Activated naive CD4-positive, alpha-beta T cell treated with anti-CD3 and anti-CD28 coated beads, Interleukin-2, amount 10 ng/mL, durations not matched to agents 7 days and 5 days (primary cell): ENCODE data around the gene IQSEC1.

Source experiments
- CTCF ChIA-PET: fragments of 350-600 bp; sonication (Branson Sonifier 250); formaldehyde crosslinking; loops from one replicate; lab custom pipeline; 2021; ENCODE audit warnings: antibody characterized with exemption; lab: Charles Lee
- DNase-seq: peaks from one replicate; pipeline ENCODE4 v3.0.0-alpha.2; 2020
- H3K27ac Mint-ChIP-seq: one replicate; pipeline ENCODE4 v1.8.0; 2021; ENCODE audit warnings: mild to moderate bottlenecking, moderate library complexity, mixed read lengths
- H3K27me3 Mint-ChIP-seq: one replicate; pipeline ENCODE4 v1.8.0; 2021; ENCODE audit warnings: mild to moderate bottlenecking, mixed read lengths
- H3K36me3 Mint-ChIP-seq: one replicate; pipeline ENCODE4 v1.8.0; 2021; ENCODE audit warnings: mixed read lengths
- H3K4me1 Mint-ChIP-seq: one replicate; pipeline ENCODE4 v1.8.0; 2021; ENCODE audit warnings: mixed read lengths
- H3K4me3 Mint-ChIP-seq: one replicate; pipeline ENCODE4 v1.8.0; 2021; ENCODE audit warnings: mild to moderate bottlenecking, moderate library complexity, mixed read lengths
- H3K9me3 Mint-ChIP-seq: one replicate; pipeline ENCODE4 v1.8.0; 2021; ENCODE audit warnings: mixed read lengths

The IQSEC1 gene

DNA sequence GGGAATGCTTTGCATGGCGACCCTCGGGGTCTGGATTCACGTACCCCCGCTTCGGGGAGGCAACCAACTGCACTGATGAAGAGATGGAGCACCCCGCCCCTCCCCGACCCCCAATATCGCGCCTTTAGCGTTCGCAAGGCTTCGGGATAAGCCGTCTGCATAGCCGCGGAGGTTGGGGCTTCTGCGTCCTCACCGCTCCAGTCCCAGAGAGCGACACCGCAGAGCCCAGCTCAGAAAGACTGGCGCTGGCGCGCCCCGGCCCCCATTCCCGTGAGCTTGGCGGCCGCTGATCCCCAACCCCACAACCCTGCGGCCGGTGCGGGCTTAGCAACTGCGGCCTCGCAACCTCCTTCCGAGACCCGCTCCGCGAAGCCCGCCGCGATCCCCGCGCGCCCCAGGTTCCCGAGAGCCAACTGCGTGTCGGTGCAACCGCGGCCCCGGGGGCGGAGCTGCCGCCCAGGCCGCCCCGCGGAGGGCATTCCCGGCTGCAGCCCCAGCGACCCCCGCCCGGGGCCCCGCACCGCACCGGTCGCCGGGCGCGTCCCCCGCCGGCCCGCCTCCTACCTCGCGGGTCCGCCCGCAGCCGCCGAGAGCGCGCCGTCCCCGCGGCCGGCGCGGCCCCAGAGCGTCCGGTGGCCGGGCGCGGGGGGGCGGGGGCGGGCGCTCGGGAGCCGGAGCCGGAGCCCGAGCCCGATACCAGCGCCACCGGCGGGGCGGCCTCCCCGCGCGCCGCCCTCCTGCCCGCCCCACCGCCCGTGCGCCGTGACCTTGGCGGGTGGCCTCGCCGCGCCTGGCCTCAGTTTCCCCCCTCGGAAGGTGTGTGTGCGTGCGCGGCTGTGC, 79.5 kb downstream of the IQSEC1 start:
- CTCF ChIA-PET = interaction anchor here (1.5 to 4.2 kb wide), 6 partner anchors 9 to 106 kb away, joined by 3 to 31 read pairs (median 6); no protein-coding TSS in a partner anchor
- DNase-seq = peak; percentile 40
- peak overlapping the region; percentile 73 for H3K4me3 Mint-ChIP-seq
- no peaks in the 10 kb centered on the region for H3K9me3 Mint-ChIP-seq
- H3K36me3 Mint-ChIP-seq = peaks cover 30% of the 10 kb centered on the region
- peaks cover 36% of the 10 kb centered on the region for H3K4me1 Mint-ChIP-seq
- no peak overlapping the region for H3K27ac Mint-ChIP-seq
- H3K27me3 Mint-ChIP-seq = peaks cover 22% of the 10 kb centered on the region

GRCh38 chr3:12992629-12993516, 80.4 kb downstream of the IQSEC1 start:
- H3K4me1 Mint-ChIP-seq = peaks cover 40% of the 10 kb centered on the region

GRCh38 chr3:12991861-12992281, 81.4 kb downstream of the IQSEC1 start:
- peaks cover 42% of the 10 kb centered on the region for H3K4me1 Mint-ChIP-seq
- H3K27ac Mint-ChIP-seq = peak overlapping the region; percentile 37
- CTCF ChIA-PET = no interaction called here

More at GRCh38 chr3:12992629-12993516, 80.4 kb downstream of the IQSEC1 start:
- CTCF ChIA-PET = interaction anchor here (0.9 to 4.2 kb wide), 4 partner anchors 8 to 34 kb away, joined by 3 to 31 read pairs (median 4); no protein-coding TSS in a partner anchor
- DNase-seq = no peak
- Mint-ChIP-seq H3K27ac (no peak overlapping the region), H3K36me3 (peaks cover 23% of the 10 kb centered on the region), H3K4me3 (peak overlapping the region; percentile 40), H3K27me3 (peaks cover 22% of the 10 kb centered on the region), H3K9me3 (no peaks in the 10 kb centered on the region)

DNA sequence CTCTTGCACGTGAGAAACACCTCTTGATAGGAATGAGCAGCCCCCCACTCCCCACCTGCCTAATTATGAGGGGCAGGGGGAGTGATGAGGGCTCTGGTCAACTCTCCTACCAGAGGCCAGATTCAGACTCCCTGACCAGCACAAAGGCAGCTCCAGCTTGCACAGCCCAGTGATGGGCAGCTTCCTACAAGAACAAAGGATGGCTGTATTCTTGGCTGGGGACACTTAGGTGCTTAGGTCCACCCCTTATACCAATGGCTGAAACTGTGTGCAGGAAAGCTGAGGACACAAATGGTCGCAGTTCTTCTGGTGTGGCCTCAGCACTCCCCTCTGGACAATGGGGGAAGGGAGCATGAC, 81.8 kb downstream of the IQSEC1 start:
- DNase-seq = no peak
- Mint-ChIP-seq H3K4me3 (no peak overlapping the region), H3K27ac (no peak overlapping the region), H3K9me3 (no peaks in the 10 kb centered on the region), H3K36me3 (peaks cover 16% of the 10 kb centered on the region), H3K4me1 (peaks cover 39% of the 10 kb centered on the region), H3K27me3 (peaks cover 22% of the 10 kb centered on the region)
- CTCF ChIA-PET = interaction anchor here (2.1 kb wide), 1 partner anchor 31 kb away, joined by 5 read pairs; no protein-coding TSS in a partner anchor

More at GRCh38 chr3:12991861-12992281, 81.4 kb downstream of the IQSEC1 start:
- H3K27me3 Mint-ChIP-seq = peaks cover 22% of the 10 kb centered on the region
- H3K9me3 Mint-ChIP-seq = no peaks in the 10 kb centered on the region
- no peak overlapping the region for H3K4me3 Mint-ChIP-seq
- DNase-seq = no peak
- H3K36me3 Mint-ChIP-seq = peaks cover 20% of the 10 kb centered on the region

GRCh38 chr3:12990781-12991480, 82.3 kb downstream of the IQSEC1 start:
- DNase-seq = no peak
- Mint-ChIP-seq H3K27me3 (peaks cover 22% of the 10 kb centered on the region), H3K36me3 (peaks cover 13% of the 10 kb centered on the region), H3K4me3 (no peak overlapping the region), H3K4me1 (peaks cover 35% of the 10 kb centered on the region), H3K27ac (no peak overlapping the region), H3K9me3 (no peaks in the 10 kb centered on the region)
- CTCF ChIA-PET = interaction anchor here (1.0 to 2.1 kb wide), 4 partner anchors 14 to 149 kb away, joined by 3 to 5 read pairs (median 4); no protein-coding TSS in a partner anchor

DNA sequence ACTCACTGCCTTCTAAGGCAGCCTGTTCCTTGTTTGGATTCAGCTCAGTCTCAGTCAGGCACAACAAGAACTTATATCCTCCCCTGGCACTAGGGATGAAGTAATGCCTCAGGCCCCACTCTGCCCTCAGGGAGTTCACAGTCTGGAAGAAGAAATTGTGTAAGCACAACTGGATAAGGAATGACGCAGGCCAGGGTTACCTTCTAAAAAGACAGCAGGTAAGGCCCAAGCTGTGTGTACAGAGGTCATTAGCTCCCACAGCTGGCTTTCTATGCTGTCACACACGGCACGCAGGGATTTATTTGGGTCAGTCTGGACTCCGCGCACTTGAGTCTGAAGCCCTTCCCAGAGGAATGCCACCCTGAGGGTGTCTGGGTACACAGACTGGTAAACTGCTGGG, 82.9 kb downstream of the IQSEC1 start:
- no peaks in the 10 kb centered on the region for H3K9me3 Mint-ChIP-seq
- CTCF ChIA-PET = interaction anchor here (1.0 to 2.1 kb wide), 5 partner anchors 9 to 148 kb away, joined by 3 to 5 read pairs (median 4); no protein-coding TSS in a partner anchor
- H3K27me3 Mint-ChIP-seq = peaks cover 22% of the 10 kb centered on the region
- peaks cover 14% of the 10 kb centered on the region for H3K36me3 Mint-ChIP-seq
- H3K4me1 Mint-ChIP-seq = peaks cover 33% of the 10 kb centered on the region
- H3K27ac Mint-ChIP-seq = no peak overlapping the region
- H3K4me3 Mint-ChIP-seq = no peak overlapping the region
- DNase-seq = no peak

DNA sequence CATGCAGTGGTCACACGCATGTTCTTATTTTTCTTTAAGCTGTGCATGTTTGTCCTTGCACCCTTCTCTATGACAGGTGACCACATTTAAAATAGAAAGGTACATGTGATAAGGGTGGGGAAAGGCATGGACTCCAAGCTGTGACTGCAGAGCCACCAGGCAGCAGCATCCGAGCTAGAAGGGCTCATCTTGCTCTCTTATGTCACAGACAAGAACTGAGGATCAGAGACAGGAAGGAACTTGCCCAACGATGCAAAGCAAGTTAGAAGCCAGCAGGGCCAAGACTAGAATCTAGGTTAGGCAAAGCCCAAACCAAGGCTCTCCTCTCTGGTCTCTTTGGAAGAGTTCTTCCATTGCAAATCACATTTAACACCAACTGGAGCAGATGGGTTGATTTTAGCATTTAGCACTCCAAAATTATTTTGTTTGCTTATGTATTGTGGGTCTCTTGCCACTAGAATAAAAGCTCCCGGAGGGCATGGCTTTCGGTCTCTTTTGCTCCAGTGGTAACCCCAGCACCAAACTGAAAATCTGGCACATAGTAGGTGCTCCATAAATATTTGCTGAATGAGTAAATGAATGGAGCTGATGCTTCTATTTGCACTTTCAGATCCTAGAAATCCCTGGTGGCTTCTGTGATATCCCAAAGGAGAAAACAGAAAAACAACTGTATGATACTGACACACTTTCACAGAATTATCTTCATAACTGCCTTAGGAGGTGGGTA, 84.3 kb downstream of the IQSEC1 start:
- Mint-ChIP-seq H3K36me3 (peaks cover 8% of the 10 kb centered on the region), H3K4me1 (peaks cover 30% of the 10 kb centered on the region), H3K27ac (no peak overlapping the region)

DNA sequence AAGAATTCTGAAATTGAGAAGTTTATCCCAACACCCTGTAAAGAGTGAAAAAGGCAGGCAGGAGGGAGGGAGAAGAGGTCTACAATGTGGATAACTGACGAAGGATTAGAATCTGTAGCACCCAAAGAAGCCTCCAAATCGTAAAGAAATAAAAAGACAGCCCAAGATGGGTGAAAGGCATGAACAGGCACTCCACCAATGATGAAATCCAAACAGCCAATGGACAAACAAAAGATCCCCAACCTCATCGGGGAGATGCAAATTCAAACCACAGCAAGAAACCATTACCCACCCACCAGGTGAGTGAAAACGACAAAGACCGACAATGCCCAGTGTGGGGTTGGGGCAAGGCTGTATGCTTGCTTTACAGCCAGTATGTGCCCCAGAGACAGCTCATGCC, 85.6 kb downstream of the IQSEC1 start:
- Mint-ChIP-seq H3K9me3 (no peaks in the 10 kb centered on the region), H3K4me3 (no peak overlapping the region), H3K27me3 (peaks cover 2% of the 10 kb centered on the region), H3K4me1 (peaks cover 36% of the 10 kb centered on the region), H3K27ac (no peak overlapping the region), H3K36me3 (peaks cover 8% of the 10 kb centered on the region)
- CTCF ChIA-PET = interaction anchor here (1.0 to 1.6 kb wide), 2 partner anchors 24 to 119 kb away, joined by 4 read pairs; no protein-coding TSS in a partner anchor
- no peak for DNase-seq

More for the DNA sequence above, 84.3 kb downstream of the IQSEC1 start:
- no peak for DNase-seq
- CTCF ChIA-PET = interaction anchor here (1.0 to 1.6 kb wide), 3 partner anchors 11 to 121 kb away, joined by 4 read pairs; no protein-coding TSS in a partner anchor
- H3K9me3 Mint-ChIP-seq = no peaks in the 10 kb centered on the region
- H3K4me3 Mint-ChIP-seq = no peak overlapping the region
- peaks cover 14% of the 10 kb centered on the region for H3K27me3 Mint-ChIP-seq

GRCh38 chr3:12986986-12987385, 86.2 kb downstream of the IQSEC1 start:
- Mint-ChIP-seq H3K9me3 (no peaks in the 10 kb centered on the region), H3K36me3 (peaks cover 8% of the 10 kb centered on the region), H3K27me3 (no peaks in the 10 kb centered on the region), H3K4me1 (peaks cover 37% of the 10 kb centered on the region), H3K27ac (no peak overlapping the region), H3K4me3 (no peak overlapping the region)
- CTCF ChIA-PET = interaction anchor here (1.2 to 4.6 kb wide), 3 partner anchors 7 to 14 kb away, joined by 4 to 31 read pairs (median 21); no protein-coding TSS in a partner anchor
- DNase-seq = no peak

DNA sequence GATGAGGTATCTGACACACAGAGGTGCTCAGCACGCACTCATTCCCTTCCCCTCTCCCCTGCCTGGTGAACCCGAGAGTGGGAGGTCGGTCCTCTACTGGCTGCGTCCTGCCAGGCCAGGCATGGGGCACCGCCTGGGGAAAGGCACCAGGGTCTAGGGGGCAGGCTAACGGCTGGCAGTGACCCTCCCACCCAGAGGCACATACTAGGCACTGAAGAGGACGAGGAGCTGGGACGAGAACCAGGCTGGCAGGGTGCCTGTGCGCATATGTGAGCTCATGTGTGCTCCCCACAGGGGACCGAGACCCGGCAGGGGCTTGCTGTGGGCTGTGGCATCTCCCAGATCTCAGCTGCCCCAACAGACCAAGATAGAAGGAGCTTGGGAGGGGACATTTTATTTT, 86.7 kb downstream of the IQSEC1 start:
- Mint-ChIP-seq H3K4me1 (peaks cover 37% of the 10 kb centered on the region), H3K27ac (no peak overlapping the region), H3K4me3 (no peak overlapping the region), H3K27me3 (no peaks in the 10 kb centered on the region), H3K36me3 (peaks cover 8% of the 10 kb centered on the region), H3K9me3 (no peaks in the 10 kb centered on the region)
- no peak for DNase-seq
- CTCF ChIA-PET = interaction anchor here (1.2 to 4.6 kb wide), 3 partner anchors 8 to 13 kb away, joined by 4 to 31 read pairs (median 21); no protein-coding TSS in a partner anchor

DNA sequence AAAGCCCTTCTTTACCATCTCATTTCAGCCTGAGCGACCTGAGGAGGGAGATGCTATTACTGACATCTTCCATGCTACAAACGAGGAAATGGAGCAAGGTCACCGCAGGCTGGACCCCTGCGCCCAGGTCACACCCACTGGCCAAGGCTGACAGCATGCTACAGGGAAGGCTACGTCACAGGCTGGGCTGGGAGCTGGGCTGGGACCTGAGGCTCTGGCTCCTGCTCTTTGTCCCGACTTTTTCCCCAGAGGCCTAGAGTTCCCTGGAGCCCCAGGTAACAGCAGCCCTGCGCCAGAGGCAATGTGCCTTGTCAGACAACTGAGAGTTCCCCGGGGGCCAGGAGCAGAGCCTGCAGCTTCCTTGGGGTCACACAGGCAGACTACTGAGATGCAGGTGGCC, 87.2 kb downstream of the IQSEC1 start:
- CTCF ChIA-PET = interaction anchor here (1.0 to 4.6 kb wide), 5 partner anchors 8 to 63 kb away, joined by 3 to 31 read pairs (median 4); no protein-coding TSS in a partner anchor
- Mint-ChIP-seq H3K4me3 (no peak overlapping the region), H3K36me3 (peaks cover 10% of the 10 kb centered on the region), H3K9me3 (no peaks in the 10 kb centered on the region), H3K27ac (no peak overlapping the region), H3K4me1 (peaks cover 39% of the 10 kb centered on the region), H3K27me3 (no peaks in the 10 kb centered on the region)
- DNase-seq = no peak

GRCh38 chr3:12985148-12985547, 88.1 kb downstream of the IQSEC1 start:
- no peak for DNase-seq
- Mint-ChIP-seq H3K4me3 (no peak overlapping the region), H3K9me3 (no peaks in the 10 kb centered on the region), H3K27me3 (no peaks in the 10 kb centered on the region), H3K36me3 (peaks cover 12% of the 10 kb centered on the region), H3K27ac (no peak overlapping the region), H3K4me1 (peaks cover 37% of the 10 kb centered on the region)
- CTCF ChIA-PET = interaction anchor here (1.0 to 4.6 kb wide), 10 partner anchors 9 to 198 kb away, joined by 3 to 31 read pairs (median 4); no protein-coding TSS in a partner anchor
